LNCaP clone FGC (cell line): ENCODE data around the gene RAD51B.
A peak's percentile ranks its signal among the peaks of the same experiment; 100 is the strongest.
"Not testable (repeated sequence)": the region's sequence is repeated elsewhere in the genome, so short reads cannot be mapped to it uniquely, and the experiment has no call there.

Experiments
- DNase-seq: peaks from one replicate; pipeline ENCODE4 v3.0.0-alpha.2; 2011; ENCODE audit warnings: low read depth
- H3K4me3 ChIP-seq: 2 replicates; pipeline ENCODE4 v1.5.1; 2011; ENCODE audit warnings: mild to moderate bottlenecking, low read depth, low read length, control low read depth
- TF ChIP-seq, protein P1 (sequence below): IDR thresholded peaks from 2 replicates; pipeline ENCODE4 v1.5.1; 2012; ENCODE audit warnings: mild to moderate bottlenecking; ENCODE audit not compliant: control insufficient read depth, insufficient read depth; ENCODE audit errors: extremely low read depth

The RAD51B gene

DNA sequence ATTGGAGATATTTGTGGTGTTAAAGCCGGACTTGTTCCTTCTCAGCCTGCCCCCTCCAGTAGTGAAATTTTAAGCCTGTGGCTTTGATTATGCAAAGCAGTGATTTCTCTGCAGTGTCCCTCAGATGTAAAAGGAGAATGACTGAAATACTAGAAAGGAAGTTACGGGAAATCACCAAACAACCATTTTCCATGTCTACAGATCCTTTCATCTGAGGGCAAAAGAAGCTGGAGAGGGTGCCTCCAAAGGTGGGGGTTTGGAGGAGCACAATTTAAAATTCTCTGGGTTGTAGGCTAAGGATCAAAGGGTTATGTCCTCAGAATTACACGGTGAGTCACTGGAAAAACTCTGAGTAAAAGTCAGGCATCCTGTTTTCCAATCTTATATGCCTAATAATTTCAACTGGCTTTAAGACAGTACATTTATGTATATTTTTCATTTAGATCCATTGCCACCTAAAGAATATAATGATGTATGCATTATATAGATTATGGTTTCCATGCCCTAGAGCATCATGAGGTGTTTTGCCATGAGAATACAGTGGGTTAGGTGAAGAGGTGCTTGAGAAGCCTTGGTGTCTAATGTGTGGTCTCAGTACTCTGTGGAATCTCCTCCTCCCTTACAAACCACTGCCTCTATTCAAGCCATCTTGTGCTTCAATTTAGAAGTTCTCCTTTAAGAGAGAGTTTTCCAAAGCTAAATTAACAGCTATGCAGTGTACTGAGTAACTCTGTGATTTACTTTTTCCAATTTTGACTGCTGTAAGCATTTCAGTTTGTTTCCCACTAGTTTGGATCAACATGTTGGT lies 362.1 kb downstream of the RAD51B start:
- no peak overlapping the region for H3K4me3 ChIP-seq
- no peak for DNase-seq
- TF ChIP-seq, protein P1, sequence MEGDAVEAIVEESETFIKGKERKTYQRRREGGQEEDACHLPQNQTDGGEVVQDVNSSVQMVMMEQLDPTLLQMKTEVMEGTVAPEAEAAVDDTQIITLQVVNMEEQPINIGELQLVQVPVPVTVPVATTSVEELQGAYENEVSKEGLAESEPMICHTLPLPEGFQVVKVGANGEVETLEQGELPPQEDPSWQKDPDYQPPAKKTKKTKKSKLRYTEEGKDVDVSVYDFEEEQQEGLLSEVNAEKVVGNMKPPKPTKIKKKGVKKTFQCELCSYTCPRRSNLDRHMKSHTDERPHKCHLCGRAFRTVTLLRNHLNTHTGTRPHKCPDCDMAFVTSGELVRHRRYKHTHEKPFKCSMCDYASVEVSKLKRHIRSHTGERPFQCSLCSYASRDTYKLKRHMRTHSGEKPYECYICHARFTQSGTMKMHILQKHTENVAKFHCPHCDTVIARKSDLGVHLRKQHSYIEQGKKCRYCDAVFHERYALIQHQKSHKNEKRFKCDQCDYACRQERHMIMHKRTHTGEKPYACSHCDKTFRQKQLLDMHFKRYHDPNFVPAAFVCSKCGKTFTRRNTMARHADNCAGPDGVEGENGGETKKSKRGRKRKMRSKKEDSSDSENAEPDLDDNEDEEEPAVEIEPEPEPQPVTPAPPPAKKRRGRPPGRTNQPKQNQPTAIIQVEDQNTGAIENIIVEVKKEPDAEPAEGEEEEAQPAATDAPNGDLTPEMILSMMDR = no peak

DNA sequence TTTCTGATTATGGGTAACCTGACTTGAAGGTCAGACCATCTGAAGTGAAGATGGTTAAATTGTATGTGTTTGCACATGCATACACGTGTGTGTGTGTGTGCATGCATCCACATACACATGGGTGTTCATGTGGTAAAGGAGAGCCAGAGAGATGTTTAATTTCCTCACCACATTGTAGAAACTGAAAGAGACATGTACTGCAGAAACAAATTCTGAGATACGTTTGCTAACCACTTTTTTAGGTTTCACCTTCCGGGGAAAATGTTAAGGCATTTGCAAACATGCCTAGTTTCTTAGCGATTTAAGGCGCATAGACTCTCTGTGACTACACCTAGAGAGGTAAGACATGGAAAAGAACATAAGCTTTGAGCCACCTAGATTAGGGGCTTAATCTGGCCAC lies 362.9 kb downstream of the RAD51B start:
- no peak overlapping the region for H3K4me3 ChIP-seq
- no peak for DNase-seq
- TF ChIP-seq, protein P1 = no peak

DNA sequence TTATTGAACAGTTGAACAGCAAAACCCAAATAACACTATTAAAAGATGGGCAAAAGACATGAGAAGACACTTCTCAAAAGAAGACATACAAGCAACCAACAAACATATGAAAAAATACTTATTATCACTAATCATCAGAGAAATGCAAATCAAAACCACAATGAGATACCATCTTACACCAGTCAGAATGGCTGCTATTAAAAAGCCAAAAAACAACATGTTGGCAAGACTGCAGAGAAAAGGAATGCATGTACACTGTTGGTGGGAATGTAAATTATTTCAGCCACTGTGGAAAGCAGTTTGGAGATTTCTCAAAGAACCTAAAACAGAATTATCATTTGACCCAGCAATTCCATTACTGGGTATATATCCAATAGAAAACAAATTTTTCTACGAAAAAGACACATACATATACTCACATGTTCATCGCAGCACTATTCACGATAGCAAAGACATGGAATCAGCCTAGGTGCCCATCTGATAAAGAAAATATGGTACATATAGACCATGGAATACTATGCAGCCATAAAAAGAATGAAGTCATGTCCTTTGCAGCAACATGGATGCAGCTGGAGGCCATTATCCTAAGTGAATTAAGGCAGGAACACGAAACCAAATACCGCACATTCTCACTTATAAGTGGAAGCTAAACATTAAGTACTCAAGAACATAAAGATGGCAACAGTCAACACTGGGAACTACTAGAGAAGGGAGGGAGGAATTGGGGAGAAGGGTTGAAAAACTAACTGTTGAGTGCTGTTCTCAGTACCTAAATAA lies 367.1 kb downstream of the RAD51B start:
- not testable (repeated sequence) for H3K4me3 ChIP-seq, DNase-seq

DNA sequence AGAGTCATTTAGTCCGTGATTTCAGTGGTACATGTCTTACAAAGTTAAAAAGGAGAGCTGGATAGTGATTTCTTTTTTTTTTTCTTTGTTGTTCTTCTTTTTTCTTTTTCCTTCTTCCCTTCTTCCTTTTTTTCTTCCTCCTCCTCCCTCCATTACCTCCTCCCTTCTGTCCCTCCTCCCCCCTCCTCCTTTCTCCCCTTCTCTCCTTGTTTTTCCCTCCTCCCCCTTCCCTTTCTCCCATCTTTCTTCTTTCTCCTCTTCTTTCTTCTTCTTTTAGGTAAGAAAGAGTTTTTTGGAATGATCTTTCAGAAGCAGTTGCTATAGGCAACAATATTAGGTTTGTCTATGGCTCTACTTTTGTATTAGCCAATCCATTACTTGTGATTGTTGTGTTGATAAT lies 368.6 kb downstream of the RAD51B start:
- TF ChIP-seq, protein P1 = no peak
- H3K4me3 ChIP-seq = no peak overlapping the region
- no peak for DNase-seq

DNA sequence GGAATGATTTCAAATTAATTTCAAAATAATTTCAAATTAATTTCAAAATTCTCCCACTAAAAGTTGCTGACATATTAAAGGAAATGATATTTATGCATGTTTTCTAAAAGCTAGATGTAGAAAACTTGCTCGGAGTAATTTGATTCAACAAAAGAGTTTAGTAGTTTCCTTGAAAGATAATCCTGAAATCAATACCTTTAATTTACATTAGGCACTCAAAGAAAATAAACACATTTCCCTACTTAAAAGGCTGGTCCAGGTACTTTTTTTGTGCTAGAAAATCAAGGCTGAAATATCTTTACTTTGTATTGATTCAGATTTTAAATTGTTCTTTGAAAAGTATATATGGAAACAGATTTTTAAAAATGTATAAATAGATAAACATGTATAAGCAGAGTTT lies 370.5 kb downstream of the RAD51B start:
- H3K4me3 ChIP-seq = no peak overlapping the region
- no peak for DNase-seq
- TF ChIP-seq, protein P1 = no peak

DNA sequence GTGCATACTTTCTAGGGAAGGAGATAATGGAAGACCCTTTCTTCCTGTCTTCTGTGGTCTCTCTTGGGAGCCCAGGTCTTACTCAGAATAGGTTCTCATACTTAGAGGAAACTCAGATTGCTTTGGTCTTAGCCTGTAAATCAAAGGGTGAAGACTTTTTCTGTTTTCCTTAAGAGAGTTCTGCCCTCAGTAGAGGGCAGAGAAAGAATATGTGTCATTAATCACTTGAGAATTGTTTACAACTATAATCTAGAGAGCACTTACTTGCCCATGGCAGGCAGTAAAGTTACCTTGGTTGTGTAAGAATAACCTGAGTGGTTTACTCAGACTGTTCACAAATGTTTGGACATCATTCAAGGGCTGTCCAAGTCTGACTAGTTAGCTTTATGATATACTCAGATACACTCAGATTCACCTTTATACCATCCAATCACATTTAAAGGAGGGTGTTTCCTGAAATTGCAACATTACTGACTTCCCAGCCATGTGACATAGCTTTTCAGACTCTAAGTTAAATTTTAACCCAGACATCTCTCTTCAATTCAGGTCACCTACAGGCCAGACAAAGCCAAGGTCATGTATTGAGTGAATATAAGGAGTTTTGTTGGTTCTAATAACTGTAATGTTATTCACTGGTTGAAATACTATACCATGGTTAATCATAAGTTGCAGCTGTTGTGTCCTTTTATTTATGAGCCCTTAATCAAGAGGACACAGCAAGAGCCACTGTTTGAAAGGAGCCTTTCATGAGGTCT lies 372.2 kb downstream of the RAD51B start:
- no peak overlapping the region for H3K4me3 ChIP-seq
- TF ChIP-seq, protein P1 = no peak
- peak; percentile 82 for DNase-seq

DNA sequence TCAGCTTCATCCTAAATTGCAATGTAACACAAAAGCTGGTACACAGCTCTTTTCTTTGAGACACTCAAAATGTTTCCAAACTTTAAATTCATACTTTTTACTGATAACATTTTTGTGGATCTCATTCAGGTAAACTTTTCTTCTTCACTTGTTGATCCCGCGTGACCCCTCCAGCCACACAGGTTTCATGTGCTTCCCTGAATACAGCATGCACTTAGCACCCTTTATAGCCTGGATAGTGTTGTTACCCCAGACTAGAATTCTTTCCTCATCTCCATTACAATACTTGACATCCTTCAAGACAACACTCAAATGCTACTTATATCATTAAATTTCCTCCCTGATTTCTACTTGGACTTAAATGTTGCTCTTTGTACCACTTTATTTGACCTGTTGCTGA lies 373.4 kb downstream of the RAD51B start:
- TF ChIP-seq, protein P1 = no peak
- no peak for DNase-seq
- no peak overlapping the region for H3K4me3 ChIP-seq
